GM18505 (cell line): ENCODE measurements around the gene TTC38.
"Not testable (repeated sequence)": the region's sequence is repeated elsewhere in the genome, so short reads cannot be mapped to it uniquely, and the experiment has no call there.

Experiments used
- ATAC-seq: cut with Tn5 transposase; IDR thresholded peaks from one replicate; pipeline ENCODE4 v1.9.1; 2021; ENCODE audit not compliant: unreplicated experiment
- POLR2A ChIP-seq: IDR thresholded peaks from 4 replicates; pipeline ENCODE4 v1.6.1; 2011; ENCODE audit warnings: borderline replicate concordance; ENCODE audit not compliant: insufficient read depth, insufficient read length; ENCODE audit errors: extremely low read depth

The TTC38 gene

GRCh38 chr22:46259374-46259773, 8.4 kb upstream of the TTC38 start:
- TF ChIP-seq POLR2A = no peak
- no peak for ATAC-seq

- TF ChIP-seq POLR2A = no peak
- no peak for ATAC-seq
These were observed 7.8 kb upstream of the TTC38 start for GRCh38 chr22:46260038-46260437.

DNA sequence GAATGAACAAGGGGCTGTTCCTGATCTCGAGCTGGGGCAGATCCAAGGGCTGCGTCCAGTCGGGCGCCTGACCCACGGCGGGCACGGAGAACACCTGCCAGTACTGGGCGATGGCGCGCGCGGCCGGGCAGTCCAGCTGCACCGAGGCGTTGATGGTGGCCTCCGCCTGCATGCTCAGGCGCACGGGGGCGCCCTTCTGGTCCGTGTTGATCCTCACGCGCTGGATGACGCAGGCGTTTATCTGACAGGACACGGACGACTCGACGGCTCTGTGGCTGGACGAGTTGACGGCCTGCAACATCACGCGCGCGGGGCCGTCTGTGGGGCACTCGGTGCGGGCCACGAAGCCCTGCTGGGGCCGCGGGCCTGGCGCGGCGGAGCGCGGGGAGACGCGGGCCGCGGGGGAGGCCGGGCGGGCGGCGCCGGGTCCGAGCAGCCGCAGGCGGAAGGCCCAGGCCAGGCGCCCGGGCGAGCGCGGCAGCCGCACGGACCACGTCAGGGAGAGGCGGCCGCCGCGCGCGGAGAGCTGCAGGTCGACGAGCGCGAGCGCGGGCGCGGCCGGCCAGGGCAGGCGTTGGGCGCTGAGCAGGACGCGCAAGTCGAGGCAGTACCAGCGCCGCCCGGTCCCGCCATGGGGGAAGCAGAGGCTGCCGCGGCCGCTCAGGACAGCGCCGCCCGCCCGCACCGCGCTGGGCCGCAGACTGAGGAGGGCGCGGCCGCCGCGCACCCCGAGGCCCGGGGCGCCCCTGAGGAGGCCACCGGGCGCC, 5.2 kb upstream of the TTC38 start:
- no peak for TF ChIP-seq POLR2A

DNA sequence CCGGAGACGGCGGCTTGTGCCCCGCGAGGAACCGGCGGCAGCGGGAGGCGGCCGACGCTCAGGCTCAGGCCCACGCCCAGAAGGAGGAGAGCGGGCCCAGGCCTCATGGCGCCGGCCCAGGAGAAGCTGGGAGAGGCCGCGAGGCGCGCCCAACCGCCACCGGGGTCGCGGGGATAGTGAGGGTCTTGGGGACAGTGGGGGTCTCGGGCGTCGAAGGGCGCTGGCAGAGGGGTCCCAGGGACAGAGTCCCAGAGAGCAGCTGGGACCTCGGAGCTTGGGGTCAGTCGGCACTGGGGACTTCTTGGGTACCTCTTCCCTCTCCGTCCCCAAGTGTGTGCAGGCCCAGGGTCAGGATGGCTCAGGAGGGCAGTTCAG, 4.6 kb upstream of the TTC38 start, which contains the start of gene PKDREJ:
Gene PKDREJ, minus strand, starts transcription at position 128 of the 375 bp plus-strand sequence. Its CDS starts 21 bp downstream, at position 107.
- ATAC-seq = no peak

More for the DNA sequence above, 5.2 kb upstream of the TTC38 start:
- no peak for ATAC-seq

GRCh38 chr22:46264520-46264919, 3.3 kb upstream of the TTC38 start:
- ATAC-seq = not testable (repeated sequence)

More for the DNA sequence above, 4.6 kb upstream of the TTC38 start, which contains the start of gene PKDREJ:
- no peak for TF ChIP-seq POLR2A

DNA sequence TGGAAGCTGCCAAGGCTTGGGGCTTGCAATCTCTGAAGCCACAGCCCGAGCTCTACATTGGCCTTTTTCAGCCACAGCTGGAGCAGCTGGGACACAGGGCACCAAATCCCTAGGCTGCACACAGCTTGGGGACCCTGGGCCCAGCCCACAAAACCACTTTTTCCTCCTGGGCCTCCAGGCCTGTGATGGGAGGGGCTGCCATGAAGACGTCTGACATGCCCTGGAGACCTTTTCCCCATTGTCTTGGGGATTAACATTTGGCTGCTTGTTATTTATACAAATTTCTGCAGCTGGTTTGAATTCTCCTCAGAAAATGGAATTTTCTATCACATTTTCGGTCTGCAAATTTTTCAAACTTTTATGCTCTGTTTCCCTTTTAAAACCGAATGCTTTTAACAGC, 2.2 kb upstream of the TTC38 start:
- not testable (repeated sequence) for ATAC-seq

DNA sequence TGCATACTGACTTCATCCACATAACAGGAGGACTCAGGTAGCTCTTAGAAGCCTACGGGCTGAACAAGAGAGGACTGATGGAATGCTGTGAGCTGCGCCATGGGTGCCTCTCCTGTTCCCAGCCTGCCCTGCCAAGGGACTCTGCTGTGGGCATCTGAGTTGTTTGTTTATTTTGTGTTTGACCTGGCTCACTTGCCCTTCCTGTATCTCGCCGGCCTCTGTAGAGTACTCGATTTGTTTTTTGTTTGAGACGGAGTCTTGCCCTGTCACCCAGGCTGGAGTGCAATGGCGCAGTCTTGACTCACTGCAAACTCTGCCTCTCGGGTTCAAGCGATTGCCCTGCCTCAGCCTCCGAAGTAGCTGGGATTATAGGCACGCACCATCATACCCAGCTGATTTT, 1.8 kb downstream of the TTC38 start:
- ATAC-seq = no peak

DNA sequence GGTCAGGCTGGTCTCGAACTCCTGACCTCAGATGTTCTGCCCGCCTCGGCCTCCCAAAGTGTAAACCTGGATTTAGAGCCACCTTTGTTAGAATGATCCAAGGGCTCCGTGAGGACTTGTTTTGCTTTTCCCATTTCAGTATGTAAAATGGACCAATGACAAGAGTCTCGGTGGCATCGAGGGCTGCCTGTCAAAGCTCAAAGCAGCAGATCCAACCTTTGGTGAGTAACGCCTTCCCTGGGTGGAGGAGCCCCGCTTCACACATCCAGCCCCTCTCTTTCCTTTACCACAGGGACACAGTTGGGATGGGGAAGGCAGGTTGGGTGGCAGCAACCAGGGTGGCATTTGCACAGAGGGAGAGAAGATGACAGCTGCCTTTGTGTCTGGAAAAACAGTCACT, 4.4 kb downstream of the TTC38 start:
- ATAC-seq = no peak
- no peak for TF ChIP-seq POLR2A

More for the DNA sequence above, 1.8 kb downstream of the TTC38 start:
- TF ChIP-seq POLR2A = no peak

- no peak for ATAC-seq
- no peak for TF ChIP-seq POLR2A
These were observed 5.1 kb downstream of the TTC38 start for GRCh38 chr22:46272762-46273431.

GRCh38 chr22:46273432-46274148, 5.8 kb downstream of the TTC38 start:
- ATAC-seq = no peak
- no peak for TF ChIP-seq POLR2A

DNA sequence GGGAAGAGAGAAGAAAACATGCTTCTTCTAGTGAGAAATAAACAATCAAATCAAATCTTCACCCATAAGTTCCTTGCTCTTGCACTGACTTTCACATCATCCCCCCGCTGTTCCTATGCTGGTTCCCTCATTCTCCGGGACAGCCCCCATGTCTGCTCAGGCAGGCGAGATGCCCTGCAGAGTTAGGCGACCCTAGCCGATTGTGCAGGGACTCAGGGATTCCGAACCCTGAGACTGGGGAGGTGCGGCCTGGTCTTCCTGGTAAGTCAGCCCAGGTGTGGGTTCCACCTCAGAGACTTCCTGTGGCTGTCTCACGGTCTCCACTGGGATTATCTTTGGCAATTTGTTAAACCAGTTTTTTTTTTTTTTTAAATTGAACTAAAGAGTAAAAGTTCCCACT, 6.6 kb downstream of the TTC38 start:
- no peak for TF ChIP-seq POLR2A

DNA sequence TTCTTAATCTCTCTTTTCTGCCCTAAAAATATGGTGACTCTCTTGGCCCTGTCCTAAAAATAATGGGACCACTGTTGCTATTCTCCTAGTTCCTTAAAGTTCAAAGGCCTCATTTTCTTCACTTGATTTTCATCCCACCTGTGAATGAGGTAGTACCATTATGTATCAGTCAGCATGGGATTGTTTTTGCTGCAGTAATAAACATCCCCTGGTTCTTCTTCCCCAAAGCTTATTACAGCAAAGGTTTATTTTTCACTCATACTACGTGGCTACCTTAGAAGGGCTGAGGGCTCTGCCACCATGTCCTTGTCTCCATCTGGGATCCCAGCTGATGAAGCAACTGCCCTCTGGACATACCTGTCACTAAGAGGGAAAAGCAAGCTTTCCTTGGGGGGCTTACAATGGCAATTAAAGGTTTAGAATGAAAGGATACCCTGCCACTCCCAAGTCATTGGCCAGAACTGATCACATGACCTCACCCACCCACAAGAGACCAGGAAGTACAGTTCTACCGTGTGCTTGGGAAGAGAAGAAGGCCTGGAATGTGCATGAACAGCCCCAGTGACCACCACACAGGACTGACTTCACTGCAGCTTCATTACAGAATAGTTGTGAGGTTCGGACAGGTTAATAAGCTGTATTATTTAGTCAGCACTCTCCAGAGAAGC, 7.8 kb downstream of the TTC38 start:
- no peak for TF ChIP-seq POLR2A
- ATAC-seq = no peak

More for the DNA sequence above, 6.6 kb downstream of the TTC38 start:
- no peak for ATAC-seq

DNA sequence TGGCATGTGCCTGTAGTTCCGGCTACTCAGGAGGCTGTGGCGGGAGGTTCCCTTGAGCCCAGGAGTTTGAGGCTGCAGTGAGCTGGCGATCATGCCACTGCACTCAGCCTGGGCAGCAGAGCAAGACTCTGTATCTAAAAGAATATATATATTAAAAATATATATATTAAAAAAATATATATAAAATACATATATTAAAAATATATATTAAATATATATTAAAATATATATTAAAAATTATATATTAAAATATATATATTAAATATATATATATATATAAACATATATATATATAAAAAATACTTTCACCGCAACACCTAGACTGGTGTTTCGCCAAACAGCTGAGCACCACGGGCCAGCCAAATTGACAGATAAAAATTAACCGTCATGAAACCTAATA, 8.8 kb downstream of the TTC38 start:
- no peak for ATAC-seq
- no peak for TF ChIP-seq POLR2A
